DND-41 (cell line): Measurements from ENCODE around the gene PACSIN1.

ENCODE experiments used
- ATAC-seq: fragments of 200-7000 bp; cut with Tn5 transposase; 3 replicates; pipeline ENCODE4 v1.9.1; 2021; ENCODE audit warnings: low read depth; ENCODE audit not compliant: insufficient read depth
- DNase-seq: peaks from one replicate; pipeline ENCODE4 v3.0.0-alpha.2; 2020
- H2AFZ ChIP-seq: 2 replicates; pipeline ENCODE4 v1.6.0; 2012; ENCODE audit warnings: low read depth, low read length
- H3K27ac ChIP-seq: 2 replicates; pipeline ENCODE4 v1.5.1; 2012; ENCODE audit warnings: low read length, inconsistent platforms
- H3K27me3 ChIP-seq: fragments of 200-600 bp; sonication (generic); 2 replicates; pipeline ENCODE4 v1.6.0; 2012; ENCODE audit warnings: low read length, mild to moderate bottlenecking, inconsistent platforms; ENCODE audit not compliant: insufficient read depth, poor library complexity
- H3K36me3 ChIP-seq: 2 replicates; pipeline ENCODE4 v1.5.1; 2012; ENCODE audit warnings: low read length, inconsistent platforms; ENCODE audit not compliant: insufficient read depth
- H3K4me1 ChIP-seq: 2 replicates; pipeline ENCODE4 v1.5.1; 2012; ENCODE audit warnings: mild to moderate bottlenecking, low read length; ENCODE audit not compliant: insufficient read depth
- H3K4me2 ChIP-seq: 2 replicates; pipeline ENCODE4 v1.6.0; 2012; ENCODE audit warnings: mild to moderate bottlenecking, moderate library complexity, low read length, inconsistent platforms; ENCODE audit not compliant: insufficient read depth
- H3K4me3 ChIP-seq, 2 experiments: fragments of 200-600 bp in 1 of 2; shearing (Covaris generic) in 1 of 2; 2 replicates each; pipeline ENCODE4 v1.5.1; 2012 to 2016; ENCODE audit warnings: inconsistent platforms in 2 of 2, low read length in 2 of 2, mild to moderate bottlenecking in 2 of 2, low read depth in 1 of 2, moderate library complexity in 1 of 2
- H3K79me2 ChIP-seq: 2 replicates; pipeline ENCODE4 v1.6.0; 2012; ENCODE audit warnings: low read length, inconsistent platforms; ENCODE audit not compliant: insufficient read depth
- H3K9ac ChIP-seq: 2 replicates; pipeline ENCODE4 v1.6.0; 2012; ENCODE audit warnings: low read depth, mild to moderate bottlenecking, inconsistent platforms, low read length, moderate library complexity
- H3K9me3 ChIP-seq: 2 replicates; pipeline ENCODE4 v1.5.1; 2012; ENCODE audit warnings: low read length, moderate library complexity, mild to moderate bottlenecking, inconsistent platforms; ENCODE audit not compliant: insufficient read depth, severe bottlenecking
- H4K20me1 ChIP-seq: 2 replicates; pipeline ENCODE4 v1.6.0; 2012; ENCODE audit warnings: low read length; ENCODE audit not compliant: insufficient read depth
- CTCF ChIP-seq: IDR thresholded peaks from 2 replicates; pipeline ENCODE4 v1.5.1; 2012; ENCODE audit warnings: borderline replicate concordance, low read length, moderate library complexity, mild to moderate bottlenecking; ENCODE audit not compliant: poor library complexity, severe bottlenecking; ENCODE audit errors: extremely low read depth
- EZH2 ChIP-seq: IDR thresholded peaks from 3 replicates; pipeline ENCODE4 v1.6.1; 2012; ENCODE audit warnings: borderline replicate concordance, low read depth, mild to moderate bottlenecking, moderate library complexity, low read length, inconsistent platforms; ENCODE audit not compliant: severe bottlenecking

The PACSIN1 gene

GRCh38 chr6:34538581-34538980 lies 72.7 kb downstream of the PACSIN1 start:
- DNase-seq (no peak), ATAC-seq (no peak)
- Histone ChIP-seq H3K79me2 (no peaks in the 10 kb centered on the region), H3K36me3 (no peaks in the 10 kb centered on the region), H3K27ac (no peak overlapping the region), H3K4me3 (no peak overlapping the region), H3K4me1 (no peaks in the 10 kb centered on the region), H3K9ac (no peak overlapping the region), H2AFZ (no peak overlapping the region), H3K9me3 (no peaks in the 10 kb centered on the region), H3K4me2 (no peak overlapping the region), H3K27me3 (no peaks in the 10 kb centered on the region), H4K20me1 (no peaks in the 10 kb centered on the region; the same call in 1 of the 2 replicates)
- TF ChIP-seq EZH2 (no peak), CTCF (no peak)

GRCh38 chr6:34539181-34539580 lies 73.3 kb downstream of the PACSIN1 start:
- no peak overlapping the region for H3K9ac ChIP-seq
- no peak overlapping the region for H3K4me2 ChIP-seq
- no peak for DNase-seq
- H2AFZ ChIP-seq = no peak overlapping the region
- no peaks in the 10 kb centered on the region for H3K27me3 ChIP-seq
- TF ChIP-seq EZH2 = no peak
- no peak for TF ChIP-seq CTCF
- no peaks in the 10 kb centered on the region for H3K36me3 ChIP-seq
- no peak for ATAC-seq
- no peaks in the 10 kb centered on the region; the same call in 1 of the 2 replicates for H4K20me1 ChIP-seq
- H3K79me2 ChIP-seq = no peaks in the 10 kb centered on the region
- no peaks in the 10 kb centered on the region for H3K4me1 ChIP-seq
- H3K27ac ChIP-seq = no peak overlapping the region
- no peaks in the 10 kb centered on the region for H3K9me3 ChIP-seq
- H3K4me3 ChIP-seq = no peak overlapping the region

GRCh38 chr6:34540222-34540621 lies 74.3 kb downstream of the PACSIN1 start:
- no peak overlapping the region for H3K27ac ChIP-seq
- no peaks in the 10 kb centered on the region for H3K36me3 ChIP-seq
- H3K9ac ChIP-seq = no peak overlapping the region
- no peak overlapping the region for H3K4me2 ChIP-seq
- no peak overlapping the region for H3K4me3 ChIP-seq
- no peak overlapping the region for H2AFZ ChIP-seq
- DNase-seq = no peak
- H4K20me1 ChIP-seq = no peaks in the 10 kb centered on the region; the same call in 1 of the 2 replicates
- H3K9me3 ChIP-seq = no peaks in the 10 kb centered on the region
- no peak for TF ChIP-seq CTCF
- no peaks in the 10 kb centered on the region for H3K4me1 ChIP-seq
- no peak for ATAC-seq
- no peaks in the 10 kb centered on the region for H3K27me3 ChIP-seq
- no peaks in the 10 kb centered on the region for H3K79me2 ChIP-seq

- Histone ChIP-seq H3K9me3 (no peaks in the 10 kb centered on the region), H2AFZ (no peak overlapping the region), H3K4me3 (no peak overlapping the region), H4K20me1 (no peaks in the 10 kb centered on the region; the same call in 1 of the 2 replicates), H3K27ac (no peak overlapping the region), H3K27me3 (no peaks in the 10 kb centered on the region), H3K4me2 (no peak overlapping the region), H3K9ac (no peak overlapping the region), H3K79me2 (no peaks in the 10 kb centered on the region), H3K4me1 (no peaks in the 10 kb centered on the region), H3K36me3 (no peaks in the 10 kb centered on the region)
- no peak for TF ChIP-seq CTCF
- no peak for TF ChIP-seq EZH2
- DNase-seq (no peak), ATAC-seq (no peak)
These were observed 75.0 kb downstream of the PACSIN1 start for GRCh38 chr6:34540841-34541240.
